Measurements from ENCODE around the gene FOXN3. TPM values are rescaled to one million over a fixed set of nuclear protein-coding genes. Genes with fewer than 3 reads are reported as not detected.

FOXN3 gene
- total and polyA plus RNA-seq, 10 of the 15 experiments (the other 5 are each of a cell fraction or from before 2014, with no cell fraction given) = 4.5 to 68.9 (median 29.7) TPM

DNA sequence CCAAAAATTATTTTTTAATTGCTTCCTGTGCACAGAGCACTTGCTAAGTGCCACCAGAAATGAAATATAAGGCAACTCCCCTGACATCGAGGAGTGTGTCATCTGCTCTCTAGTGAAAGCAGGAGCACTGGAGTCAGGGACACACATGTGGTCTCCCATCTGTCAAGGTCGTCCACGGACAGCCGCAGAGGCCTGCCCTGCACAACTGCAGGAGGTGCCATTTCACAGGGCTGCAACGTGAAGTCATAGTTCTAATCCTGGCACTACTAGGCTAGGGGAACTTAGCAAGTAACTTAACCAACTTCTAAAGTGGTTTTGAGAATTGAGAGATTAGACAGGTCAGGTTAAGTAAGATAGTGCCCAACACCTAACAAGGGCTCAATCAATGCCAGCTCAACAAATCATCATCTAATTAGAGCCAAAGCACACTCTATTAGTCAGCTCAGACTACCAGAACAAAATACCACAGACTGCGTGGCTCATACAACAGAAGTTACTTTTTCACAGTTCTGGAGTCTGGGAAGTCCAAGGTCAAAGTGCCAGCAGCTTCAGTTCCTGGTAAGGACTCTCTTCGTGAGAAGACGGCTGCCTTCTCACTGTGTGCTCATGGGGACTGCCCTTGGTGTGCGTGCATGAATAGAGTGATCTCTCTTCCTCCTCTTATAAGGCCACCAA, 30.7 kb downstream of the FOXN3 start:
- ChIA-PET POLR2A (interaction anchor here (1.0 to 1.8 kb wide), 3 partner anchors 22 to 316 kb away, joined by 3 to 5 read pairs (median 4); no protein-coding TSS in a partner anchor), SMC1A (ENCODE audit: uncharacterized antibody, unreplicated experiment) (interaction anchor here (0.7 to 6.6 kb wide), 11 partner anchors 10 to 208 kb away, joined by 3 to 58 read pairs (median 6); no protein-coding TSS in a partner anchor), CTCF (interaction anchor here (0.8 to 4.9 kb wide), 5 partner anchors 21 to 78 kb away, joined by 3 to 29 read pairs (median 5); no protein-coding TSS in a partner anchor), RAD21 (ENCODE audit: unreplicated experiment) (interaction anchor here (0.7 to 4.8 kb wide), 6 partner anchors 8 to 109 kb away, joined by 3 to 37 read pairs (median 4); no protein-coding TSS in a partner anchor)
- Histone ChIP-seq H3K36me3 (ENCODE audit: control insufficient read depth in 2 of 2, insufficient read depth in 2 of 2, low read length in 1 of 2) (peaks cover 0 to 5% of the 10 kb centered on the region in 2 experiments; a peak in 3 of 4 replicates), H4K20me1 (ENCODE audit: control insufficient read depth, insufficient read depth) (no peaks in the 10 kb centered on the region), H3K79me2 (ENCODE audit: control insufficient read depth, insufficient read depth, low read length) (peaks cover 77% of the 10 kb centered on the region), H3K4me3 (no peak overlapping the region), H3K27ac (ENCODE audit: control insufficient read depth, insufficient read depth) (peak overlapping the region; percentile 45), H3K4me1 (ENCODE audit: control insufficient read depth, insufficient read depth, low read length) (peaks cover 49% of the 10 kb centered on the region), H3K9me3 (replicated peaks; ENCODE audit: control insufficient read depth, insufficient read depth, low read length) (peaks cover 5% of the 10 kb centered on the region; the same call in 2 of the 3 replicates), H3K4me2 (ENCODE audit: control insufficient read depth, insufficient read depth) (peak overlapping the region; percentile 23; the same call in 1 of the 2 replicates), H2AFZ (ENCODE audit: control insufficient read depth, low read depth, low read length) (no peak overlapping the region), H3K9ac (ENCODE audit: control insufficient read depth, insufficient read depth, low read length) (0 out of 2 replicates have a peak overlapping the region, but pooled peaks have one; percentile 19), H3K27me3 (replicated peaks in 1 of 2; ENCODE audit: control insufficient read depth in 2 of 2, insufficient read depth in 2 of 2, low read length in 1 of 2) (no peaks in the 10 kb centered on the region)
- BruUV-seq (replicated peaks) = no TSS peak
- no peak for FAIRE-seq
- peak; percentile 63 for DNase-seq (ENCODE audit: low read depth, low spot score)
- intact Hi-C loops (cut with micrococcal nuclease; ENCODE audit: unreplicated experiment) = no loop called here
- 48% methylated on average over 9 of the region's 9 CpGs for WGBS (ENCODE audit: insufficient coverage, insufficient replicate concordance, low lambda C conversion rate, missing lambda C conversion rate)
- peak; percentile 60 for ATAC-seq
- in situ Hi-C loops (cut with MboI) = no loop called here
- TF ChIP-seq ETV6 (conservative IDR thresholded peaks at IDR 0.05 in 1 of 2, IDR thresholded peaks at IDR 0.05 in 1 of 2; ENCODE audit: borderline replicate concordance in 1 of 2, low read depth in 1 of 2) (0 out of 4 replicates have a peak, but pooled peaks of 1 of the 2 experiments have one; percentile 31), SUZ12 (IDR thresholded peaks at IDR 0.05; ENCODE audit: unreplicated experiment) (no peak), CEBPB (IDR thresholded peaks at IDR 0.05; ENCODE audit: borderline replicate concordance in 1 of 2, low read depth in 2 of 2, low read length in 2 of 2) (no peak), ZNF217 (IDR thresholded peaks at IDR 0.05) (0 out of 2 replicates have a peak, but pooled peaks have one; percentile 13), GATAD2B (conservative IDR thresholded peaks at IDR 0.05; ENCODE audit: low read depth) (0 out of 2 replicates have a peak, but pooled peaks have one; percentile 31), BCL11A (IDR thresholded peaks at IDR 0.05; ENCODE audit: low read depth, low read length) (0 out of 2 replicates have a peak, but pooled peaks have one; percentile 3), CREM (IDR thresholded peaks at IDR 0.05; ENCODE audit: low read depth) (0 out of 2 replicates have a peak, but pooled peaks have one; percentile 30), SPI1 (IDR thresholded peaks at IDR 0.05; ENCODE audit: borderline replicate concordance, insufficient read depth, low read depth, low read length) (0 out of 2 replicates have a peak, but pooled peaks have one; percentile 11), DPF2 (IDR thresholded peaks at IDR 0.05) (0 out of 2 replicates have a peak, but pooled peaks have one; percentile 49), MTA2 (IDR thresholded peaks at IDR 0.05; ENCODE audit: low read depth) (peak; percentile 54; the same call in 1 of the 2 replicates), ATF7 (IDR thresholded peaks at IDR 0.05; ENCODE audit: low read depth) (0 out of 2 replicates have a peak, but pooled peaks have one; percentile 13), IKZF1 (conservative IDR thresholded peaks at IDR 0.05) (peak; percentile 54), RUNX3 (IDR thresholded peaks at IDR 0.05; ENCODE audit: low read length) (peak; percentile 41; the same call in 1 of the 2 replicates), ESRRA (IDR thresholded peaks at IDR 0.05; ENCODE audit: low read length) (0 out of 2 replicates have a peak, but pooled peaks have one; percentile 49), NR2F1 (conservative IDR thresholded peaks at IDR 0.05) (peak; percentile 73)
- TF ChIP-seq, protein P1, sequence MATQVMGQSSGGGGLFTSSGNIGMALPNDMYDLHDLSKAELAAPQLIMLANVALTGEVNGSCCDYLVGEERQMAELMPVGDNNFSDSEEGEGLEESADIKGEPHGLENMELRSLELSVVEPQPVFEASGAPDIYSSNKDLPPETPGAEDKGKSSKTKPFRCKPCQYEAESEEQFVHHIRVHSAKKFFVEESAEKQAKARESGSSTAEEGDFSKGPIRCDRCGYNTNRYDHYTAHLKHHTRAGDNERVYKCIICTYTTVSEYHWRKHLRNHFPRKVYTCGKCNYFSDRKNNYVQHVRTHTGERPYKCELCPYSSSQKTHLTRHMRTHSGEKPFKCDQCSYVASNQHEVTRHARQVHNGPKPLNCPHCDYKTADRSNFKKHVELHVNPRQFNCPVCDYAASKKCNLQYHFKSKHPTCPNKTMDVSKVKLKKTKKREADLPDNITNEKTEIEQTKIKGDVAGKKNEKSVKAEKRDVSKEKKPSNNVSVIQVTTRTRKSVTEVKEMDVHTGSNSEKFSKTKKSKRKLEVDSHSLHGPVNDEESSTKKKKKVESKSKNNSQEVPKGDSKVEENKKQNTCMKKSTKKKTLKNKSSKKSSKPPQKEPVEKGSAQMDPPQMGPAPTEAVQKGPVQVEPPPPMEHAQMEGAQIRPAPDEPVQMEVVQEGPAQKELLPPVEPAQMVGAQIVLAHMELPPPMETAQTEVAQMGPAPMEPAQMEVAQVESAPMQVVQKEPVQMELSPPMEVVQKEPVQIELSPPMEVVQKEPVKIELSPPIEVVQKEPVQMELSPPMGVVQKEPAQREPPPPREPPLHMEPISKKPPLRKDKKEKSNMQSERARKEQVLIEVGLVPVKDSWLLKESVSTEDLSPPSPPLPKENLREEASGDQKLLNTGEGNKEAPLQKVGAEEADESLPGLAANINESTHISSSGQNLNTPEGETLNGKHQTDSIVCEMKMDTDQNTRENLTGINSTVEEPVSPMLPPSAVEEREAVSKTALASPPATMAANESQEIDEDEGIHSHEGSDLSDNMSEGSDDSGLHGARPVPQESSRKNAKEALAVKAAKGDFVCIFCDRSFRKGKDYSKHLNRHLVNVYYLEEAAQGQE (IDR thresholded peaks at IDR 0.05; ENCODE audit: low read depth, low read length) = no peak
- TF ChIP-seq, protein P2, sequence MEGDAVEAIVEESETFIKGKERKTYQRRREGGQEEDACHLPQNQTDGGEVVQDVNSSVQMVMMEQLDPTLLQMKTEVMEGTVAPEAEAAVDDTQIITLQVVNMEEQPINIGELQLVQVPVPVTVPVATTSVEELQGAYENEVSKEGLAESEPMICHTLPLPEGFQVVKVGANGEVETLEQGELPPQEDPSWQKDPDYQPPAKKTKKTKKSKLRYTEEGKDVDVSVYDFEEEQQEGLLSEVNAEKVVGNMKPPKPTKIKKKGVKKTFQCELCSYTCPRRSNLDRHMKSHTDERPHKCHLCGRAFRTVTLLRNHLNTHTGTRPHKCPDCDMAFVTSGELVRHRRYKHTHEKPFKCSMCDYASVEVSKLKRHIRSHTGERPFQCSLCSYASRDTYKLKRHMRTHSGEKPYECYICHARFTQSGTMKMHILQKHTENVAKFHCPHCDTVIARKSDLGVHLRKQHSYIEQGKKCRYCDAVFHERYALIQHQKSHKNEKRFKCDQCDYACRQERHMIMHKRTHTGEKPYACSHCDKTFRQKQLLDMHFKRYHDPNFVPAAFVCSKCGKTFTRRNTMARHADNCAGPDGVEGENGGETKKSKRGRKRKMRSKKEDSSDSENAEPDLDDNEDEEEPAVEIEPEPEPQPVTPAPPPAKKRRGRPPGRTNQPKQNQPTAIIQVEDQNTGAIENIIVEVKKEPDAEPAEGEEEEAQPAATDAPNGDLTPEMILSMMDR (IDR thresholded peaks at IDR 0.05 in 2 of 3, conservative IDR thresholded peaks at IDR 0.05 in 1 of 3; ENCODE audit: control insufficient read depth in 2 of 3, extremely low read depth in 1 of 3, insufficient read depth in 1 of 3, low read depth in 3 of 3, low read length in 3 of 3) = peak in 1 of 3 experiments; percentile 3; a peak in 1 of 6 replicates
